CMK (cell line): ENCODE data around the gene ANKFN1.

Experiments used
- DNase-seq: peaks from one replicate; pipeline ENCODE4 v3.0.0-alpha.2; 2010; ENCODE audit warnings: low read depth

Gene ANKFN1

GRCh38 chr17:56290802-56291118 is 137.5 kb downstream of the ANKFN1 start:
- no peak for DNase-seq

- DNase-seq: no peak
Measured at GRCh38 chr17:56291226-56291805, 138.0 kb downstream of the ANKFN1 start.

- DNase-seq: no peak
Measured at GRCh38 chr17:56292010-56292409, 138.7 kb downstream of the ANKFN1 start.

- no peak for DNase-seq
Measured at GRCh38 chr17:56292578-56292977, 139.3 kb downstream of the ANKFN1 start.

GRCh38 chr17:56297184-56297583 is 143.9 kb downstream of the ANKFN1 start:
- no peak for DNase-seq

GRCh38 chr17:56298846-56299245 is 145.6 kb downstream of the ANKFN1 start:
- no peak for DNase-seq

DNA sequence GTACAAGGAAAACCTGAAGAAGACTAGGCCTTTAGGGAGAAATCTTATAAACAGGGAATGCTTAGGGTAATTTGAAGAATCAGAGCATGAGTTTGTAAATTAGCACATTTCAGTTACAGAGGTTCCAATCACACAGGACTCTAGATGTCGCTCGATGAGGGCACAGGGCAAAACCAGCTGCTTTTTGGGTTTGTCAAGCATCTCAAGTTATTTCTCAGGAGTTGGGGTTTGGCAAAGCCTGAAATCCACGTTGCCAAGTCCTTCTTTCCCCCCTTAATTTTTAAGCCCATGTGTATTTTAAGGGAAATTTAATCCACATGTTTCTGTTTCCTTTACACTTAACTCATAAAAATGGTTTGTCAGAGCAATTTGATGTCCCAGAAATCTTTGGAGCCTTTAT is 146.9 kb downstream of the ANKFN1 start:
- no peak for DNase-seq

DNA sequence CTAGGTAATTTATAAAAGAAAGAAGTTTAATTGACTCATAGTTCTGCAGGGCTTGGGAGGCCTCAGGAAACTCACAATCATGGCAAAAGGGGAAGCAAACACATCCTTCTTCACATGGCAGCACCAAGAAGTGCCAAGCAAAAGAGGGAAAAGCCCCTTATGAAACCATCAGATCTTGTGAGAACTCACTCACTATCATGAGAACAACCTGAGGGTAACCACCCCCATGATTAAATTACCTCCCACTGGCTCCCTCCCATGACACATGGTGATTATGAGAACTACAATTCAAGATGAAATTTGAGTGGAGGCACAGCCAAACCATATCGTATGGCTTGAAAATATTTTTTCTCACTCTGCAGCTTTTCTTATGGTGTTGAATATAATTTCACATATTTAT is 151.7 kb downstream of the ANKFN1 start:
- no peak for DNase-seq

GRCh38 chr17:56309897-56310296 is 156.6 kb downstream of the ANKFN1 start:
- no peak for DNase-seq

DNA sequence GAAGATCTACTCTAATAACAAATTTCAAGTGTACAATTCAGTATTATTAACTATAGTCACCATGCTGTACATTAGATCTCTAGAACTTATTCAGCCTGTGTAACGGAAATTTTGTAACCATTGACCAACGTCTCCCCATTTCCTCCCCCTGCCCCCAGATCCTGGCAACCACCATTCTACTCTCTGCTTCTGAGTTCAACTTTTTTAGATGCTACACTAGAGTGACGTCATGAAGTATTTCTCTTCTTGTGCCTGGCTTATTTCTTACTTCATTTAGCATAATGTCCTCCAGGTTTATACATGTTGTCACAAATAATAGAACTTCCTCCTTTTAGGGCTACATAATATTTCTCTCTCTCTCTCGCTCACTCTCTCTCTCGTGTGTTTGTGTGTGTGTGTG is 157.5 kb downstream of the ANKFN1 start:
- DNase-seq: no peak

DNA sequence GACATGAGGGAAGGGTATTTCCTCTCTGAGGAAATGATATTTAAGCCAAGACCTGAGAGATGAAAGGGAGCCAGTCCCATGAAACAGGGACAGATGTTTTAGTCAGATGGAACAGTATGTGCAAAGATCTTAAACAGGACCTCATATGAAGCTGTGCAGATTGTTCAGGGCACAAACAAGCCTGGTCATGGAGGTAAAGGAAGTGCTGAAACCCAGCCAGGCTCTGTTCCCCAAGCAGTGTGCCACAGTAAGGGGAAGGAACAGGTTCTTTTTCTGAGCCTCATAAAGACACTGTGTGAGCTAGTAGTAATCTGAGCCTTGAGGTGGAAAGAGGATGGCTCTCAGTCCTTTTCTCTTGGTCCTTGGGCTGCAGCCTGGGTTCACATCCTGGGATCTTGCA is 159.9 kb downstream of the ANKFN1 start:
- no peak for DNase-seq

DNA sequence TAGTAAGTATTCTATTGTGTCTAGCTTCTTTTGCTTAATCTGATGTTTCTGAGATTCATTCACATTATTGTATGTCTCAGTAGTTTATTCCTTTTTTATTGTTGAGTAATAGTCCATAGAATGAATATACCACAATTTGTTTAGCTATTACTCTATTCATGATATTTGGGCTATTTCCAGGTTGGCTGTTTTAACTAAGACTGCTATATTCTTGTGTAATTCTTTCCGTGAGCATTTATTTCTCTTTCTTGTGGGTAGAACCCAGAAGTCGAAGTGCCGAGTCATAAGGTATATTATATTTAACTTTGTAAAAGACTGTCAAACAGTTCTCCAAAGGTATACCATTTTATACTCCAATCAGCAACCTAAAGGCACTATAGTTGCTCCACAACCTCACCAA is 160.8 kb downstream of the ANKFN1 start:
- no peak for DNase-seq

DNA sequence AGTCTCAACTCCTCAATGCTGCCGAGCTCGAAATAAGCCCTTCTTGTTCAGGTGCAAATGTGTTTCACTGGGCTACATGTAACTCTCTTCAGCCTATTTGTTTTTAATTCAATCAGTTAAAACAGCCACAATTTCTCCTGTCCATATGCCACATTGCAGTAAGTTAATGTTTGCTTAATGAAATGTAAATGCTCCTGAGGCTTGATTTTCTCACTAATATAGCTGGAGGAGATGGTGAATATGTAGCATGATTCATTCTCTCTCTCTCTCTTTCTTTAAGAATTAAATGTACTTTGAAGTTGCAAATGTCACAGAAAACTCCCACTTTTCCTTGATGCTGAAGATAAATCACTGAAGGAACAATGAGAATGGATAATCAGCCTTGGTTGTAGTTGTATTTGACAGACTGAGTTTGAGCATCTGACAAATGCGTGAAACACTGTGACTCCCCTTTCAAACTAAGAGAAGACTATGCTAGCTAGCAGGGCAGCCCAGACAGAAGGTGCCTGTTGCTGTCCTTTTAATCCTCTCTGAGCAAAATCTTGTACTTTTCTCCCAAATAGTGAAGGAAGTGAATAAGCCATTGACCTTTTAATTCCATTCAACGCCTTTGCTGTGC is 161.8 kb downstream of the ANKFN1 start:
- DNase-seq: no peak

DNA sequence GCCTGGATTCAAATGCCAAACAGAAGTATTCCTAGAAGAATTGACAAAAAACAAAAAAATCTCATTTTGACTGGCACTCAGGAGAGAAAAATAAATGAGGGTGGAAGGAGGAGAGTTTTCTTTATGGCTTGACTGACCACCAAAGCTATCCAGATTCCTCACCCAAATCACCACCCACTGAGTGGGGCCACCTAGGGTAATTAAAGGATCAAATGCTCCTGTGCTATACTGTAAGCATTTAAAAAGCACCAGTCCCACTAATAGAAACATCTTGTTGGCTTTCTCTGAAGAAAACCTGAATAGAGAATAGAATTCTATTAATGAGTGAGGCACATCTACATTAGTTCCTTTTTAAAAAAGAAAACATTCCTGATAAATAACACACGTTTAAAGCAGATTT is 163.3 kb downstream of the ANKFN1 start:
- DNase-seq: no peak

- DNase-seq: no peak
Measured at GRCh38 chr17:56317351-56318208, 164.3 kb downstream of the ANKFN1 start.

DNA sequence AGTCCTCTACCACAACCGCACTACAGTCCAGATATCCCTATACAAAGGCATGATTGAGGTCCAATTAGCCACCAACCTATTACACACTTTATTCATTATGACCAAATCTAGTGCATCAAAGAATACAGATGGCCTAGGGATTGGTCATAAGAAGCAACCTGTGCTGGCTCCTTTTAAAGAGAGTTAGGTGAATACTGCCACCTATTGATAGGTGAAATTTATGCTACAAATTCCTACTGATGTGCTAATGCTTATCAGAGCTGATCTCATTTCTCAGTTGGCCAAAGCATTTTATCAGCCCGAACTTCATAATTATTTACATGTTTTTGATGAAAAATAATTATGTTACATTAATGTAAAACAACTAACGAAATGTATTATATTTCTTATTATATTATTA is 166.3 kb downstream of the ANKFN1 start:
- DNase-seq: no peak

- no peak for DNase-seq
Measured at GRCh38 chr17:56320443-56320842, 167.2 kb downstream of the ANKFN1 start.

GRCh38 chr17:56322991-56323390 is 169.7 kb downstream of the ANKFN1 start:
- DNase-seq: no peak

DNA sequence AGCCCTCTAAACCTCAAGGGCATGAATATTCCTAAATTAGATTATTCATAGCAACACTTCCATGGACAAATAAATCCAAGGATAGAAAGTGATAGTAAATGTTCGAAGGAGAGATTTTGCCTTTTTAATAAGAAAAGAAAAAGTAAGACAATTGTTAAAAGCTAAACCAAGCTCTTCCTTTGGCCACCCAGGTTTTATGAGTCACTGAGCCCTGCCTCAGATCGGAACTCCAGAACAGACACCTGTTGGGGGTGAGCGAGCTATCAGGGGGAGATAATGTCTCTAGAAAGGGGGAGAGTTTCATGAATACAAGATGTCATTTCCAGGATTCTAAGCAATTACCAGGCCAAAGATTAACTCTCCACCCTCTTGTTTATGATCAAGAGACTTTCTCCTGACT is 171.4 kb downstream of the ANKFN1 start:
- no peak for DNase-seq

DNA sequence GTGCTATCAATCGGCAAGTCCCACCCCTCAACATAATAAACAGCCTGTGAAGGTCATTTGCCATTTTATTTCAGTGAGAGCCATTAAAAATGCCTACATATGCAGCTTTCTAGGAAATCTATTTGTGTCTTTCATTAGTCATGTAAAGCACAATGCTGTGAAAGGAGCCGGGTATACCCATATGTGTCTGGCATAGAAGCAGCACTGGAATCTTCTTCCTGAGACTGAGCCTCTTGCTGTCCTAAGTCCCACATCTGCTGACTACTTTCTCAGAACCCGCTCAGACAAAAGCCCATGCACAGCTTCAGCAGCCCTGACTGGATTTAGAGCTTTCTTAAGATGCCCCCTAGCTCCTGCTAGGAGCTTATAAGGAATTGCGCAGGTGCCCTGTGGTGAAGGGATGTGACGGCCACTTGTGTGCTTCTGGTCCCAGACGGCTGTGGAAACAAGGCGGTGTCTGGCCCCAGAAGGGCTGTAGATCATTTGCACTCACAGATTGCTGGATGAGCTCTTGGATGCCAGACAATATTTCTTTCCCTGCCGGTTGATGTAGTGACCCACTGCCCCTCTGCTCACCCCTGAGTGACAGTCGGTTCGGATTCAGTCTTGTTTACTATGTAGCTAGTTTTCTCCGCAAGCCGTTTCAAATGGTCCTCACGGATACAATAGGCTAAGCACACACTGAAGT is 172.2 kb downstream of the ANKFN1 start:
- DNase-seq: no peak

GRCh38 chr17:56326001-56326359 is 172.7 kb downstream of the ANKFN1 start:
- no peak for DNase-seq

DNA sequence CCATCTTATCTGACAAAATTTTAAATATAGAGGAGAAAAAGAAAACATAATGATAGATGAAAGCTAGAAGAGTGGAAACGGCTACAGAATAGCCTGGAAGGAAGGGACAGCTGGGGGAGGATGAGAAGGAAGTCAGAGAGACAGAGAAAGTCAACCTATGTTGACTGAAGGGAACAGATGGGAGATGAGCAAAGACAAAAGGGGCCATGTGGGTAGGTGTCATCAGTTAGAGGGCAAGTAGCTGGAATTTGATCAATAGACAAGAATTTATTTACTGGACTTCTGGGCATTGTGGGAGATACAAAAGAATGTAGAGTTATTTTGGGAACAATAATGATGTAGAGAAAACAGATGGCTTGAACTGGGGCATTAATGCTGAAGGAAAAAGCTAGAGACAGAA is 194.4 kb downstream of the ANKFN1 start:
- DNase-seq: no peak

GRCh38 chr17:56350592-56350991 is 197.3 kb downstream of the ANKFN1 start:
- no peak for DNase-seq
